GM18868 (cell line): ENCODE measurements around the gene MINDY4.

Experiments
- ATAC-seq: cut with Tn5 transposase; IDR thresholded peaks from one replicate; pipeline ENCODE4 v1.9.1; 2021; ENCODE audit warnings: mild to moderate bottlenecking, moderate library complexity; ENCODE audit not compliant: unreplicated experiment

Gene MINDY4

DNA sequence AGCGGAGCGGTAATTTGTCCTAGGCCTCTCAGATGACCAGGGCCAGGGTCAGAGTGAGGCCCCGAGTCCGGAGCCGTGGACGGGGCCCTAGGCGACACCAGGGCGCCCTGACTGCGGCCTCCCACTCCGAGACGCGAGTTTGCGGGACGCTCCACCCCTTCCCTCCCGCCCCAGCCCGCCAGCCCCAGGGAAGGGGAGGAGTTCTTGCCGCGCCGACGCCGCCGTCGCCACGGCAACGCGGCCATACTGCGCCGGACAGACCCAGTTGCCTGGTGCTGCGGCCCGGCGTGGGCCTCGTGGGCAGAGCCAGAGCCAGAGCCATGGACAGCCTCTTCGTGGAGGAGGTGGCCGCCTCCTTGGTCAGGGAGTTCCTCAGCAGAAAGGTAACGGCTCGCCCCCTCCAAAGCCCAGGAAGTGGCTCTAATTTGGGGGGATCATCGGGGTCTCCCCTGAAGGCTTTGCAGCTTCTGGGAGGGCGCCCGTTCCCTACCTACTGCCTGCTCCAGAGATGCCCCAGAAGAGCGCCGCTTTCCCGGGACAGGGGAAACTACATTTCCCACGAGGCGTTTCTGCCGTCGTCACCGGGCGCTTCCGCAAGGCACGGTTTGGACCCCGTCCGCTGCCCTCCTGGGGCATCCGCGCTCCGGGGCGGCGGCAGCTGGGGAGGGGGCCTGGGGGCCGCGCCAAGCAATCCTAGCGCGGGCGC is at the start of gene MINDY4:
Gene MINDY4 (plus strand): TSS at position 244 of the 706 bp plus-strand sequence. CDS start 77 bp downstream, at position 321.
- peak; percentile 89 for ATAC-seq

DNA sequence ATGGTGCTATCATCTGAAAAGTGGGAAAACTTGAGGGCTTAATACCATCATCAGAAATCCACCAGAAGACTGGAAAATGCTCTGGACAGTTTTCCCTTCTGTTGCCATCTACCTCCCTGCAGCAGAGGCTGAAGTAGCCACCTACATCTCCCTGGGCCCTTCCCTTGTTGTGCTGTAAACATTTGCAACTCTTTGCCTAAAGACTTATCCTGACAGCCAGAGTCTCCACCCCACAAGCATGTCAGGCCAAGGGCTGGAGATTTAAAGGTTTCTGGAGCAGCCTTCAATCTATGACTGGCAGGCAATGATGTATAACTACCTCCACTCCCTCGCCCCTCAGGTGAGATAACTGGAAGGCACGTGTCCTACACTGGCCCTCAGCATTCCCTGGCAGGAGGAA is 49.0 kb upstream of the MINDY4 start:
- no peak for ATAC-seq

GRCh38 chr7:30722671-30723070 is 48.5 kb upstream of the MINDY4 start:
- ATAC-seq = no peak

DNA sequence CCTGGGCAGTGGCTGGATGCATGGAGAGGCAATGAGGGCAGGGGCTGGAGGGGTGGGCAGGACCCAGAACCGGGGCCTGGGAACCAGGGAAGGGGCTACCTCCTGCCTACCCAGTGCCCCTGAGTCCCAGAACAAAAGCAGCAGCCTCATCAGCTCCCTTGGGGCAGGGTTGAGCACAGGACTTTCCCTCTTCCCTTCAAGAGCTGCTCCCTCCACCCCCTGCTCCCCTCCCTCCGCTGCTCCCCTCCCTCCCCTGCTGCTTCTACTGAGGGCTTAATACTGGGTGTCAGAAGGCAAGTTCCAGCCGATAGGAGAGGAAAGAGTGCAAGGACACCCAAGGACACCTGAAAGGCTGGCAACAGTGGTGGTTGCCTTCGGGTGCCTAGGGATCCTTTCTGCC is 47.4 kb upstream of the MINDY4 start:
- no peak for ATAC-seq

DNA sequence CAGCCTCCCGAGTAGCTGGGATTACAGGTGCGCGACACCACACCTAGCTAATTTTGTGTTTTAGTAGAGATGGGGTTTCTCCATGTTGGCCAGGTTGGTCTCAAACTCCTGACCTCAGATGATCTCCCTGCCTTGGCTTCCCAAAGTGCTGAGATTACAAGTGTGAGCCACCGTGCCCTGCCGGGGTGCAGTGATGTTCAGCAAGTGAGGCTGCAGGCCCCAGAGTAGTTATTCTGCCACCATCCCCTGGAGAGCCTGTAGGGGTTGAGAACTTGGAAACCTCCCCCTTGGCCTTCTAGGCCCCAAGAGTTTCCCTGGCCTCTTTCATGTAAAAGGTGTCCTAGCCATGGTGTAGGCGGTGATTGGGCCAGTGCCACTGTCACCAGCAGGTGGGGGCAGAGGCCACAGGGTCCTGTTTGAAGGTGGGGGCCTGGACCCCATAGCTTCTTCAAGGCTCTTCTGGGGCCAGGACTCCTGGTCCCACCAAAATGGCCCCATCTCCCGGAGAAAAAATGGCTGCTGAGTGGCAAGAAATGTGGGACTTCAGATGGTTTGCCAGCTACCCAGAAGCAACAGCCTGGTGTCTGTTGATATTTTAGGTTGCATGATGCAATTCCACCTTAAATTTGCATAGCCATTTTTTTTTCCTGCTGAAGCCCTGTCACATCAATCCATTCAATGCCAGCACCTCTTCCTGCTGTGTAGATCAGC is 44.8 kb upstream of the MINDY4 start:
- ATAC-seq = no peak

DNA sequence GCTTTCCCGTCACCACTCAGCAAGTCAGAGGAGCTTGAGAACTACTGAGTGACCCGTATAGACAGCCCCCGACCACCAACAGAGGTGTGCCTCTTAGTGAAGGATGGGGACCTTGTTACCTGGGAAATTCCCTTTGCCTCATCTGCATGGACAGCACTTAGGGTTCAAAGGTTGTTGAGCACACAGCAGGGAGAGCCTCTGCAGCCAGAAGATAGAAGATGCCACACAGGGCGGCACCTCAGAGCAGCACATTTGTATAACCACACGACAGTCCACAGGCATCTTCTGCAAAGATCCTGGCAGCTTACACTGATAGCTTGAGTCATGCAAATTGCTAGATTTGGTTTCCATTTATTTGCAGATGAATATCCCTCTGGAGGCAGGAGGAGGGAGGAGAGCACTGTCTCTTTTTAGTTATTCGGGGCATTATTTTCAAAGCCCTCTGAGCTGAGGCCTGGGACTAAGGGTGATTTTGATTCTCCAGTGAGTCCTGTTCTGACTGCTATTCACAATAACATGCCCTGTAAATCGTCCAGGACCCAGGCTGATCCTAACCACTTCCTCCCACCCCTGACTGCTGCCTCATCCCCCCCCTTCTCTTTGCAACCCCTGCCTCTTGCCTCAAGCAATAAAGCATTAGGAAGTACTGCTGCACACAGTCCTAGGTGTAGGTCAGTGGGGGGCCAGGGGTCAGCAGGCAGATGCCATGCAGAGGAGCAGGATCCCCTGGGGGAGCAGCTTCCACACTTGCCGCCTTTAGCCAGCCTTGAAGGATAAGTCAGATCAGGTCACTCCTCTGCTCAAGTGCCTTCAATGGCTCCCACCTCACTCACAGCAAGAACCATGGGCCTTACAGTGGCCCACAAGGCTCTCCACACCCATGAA is 43.9 kb upstream of the MINDY4 start:
- ATAC-seq = peak; percentile 70

DNA sequence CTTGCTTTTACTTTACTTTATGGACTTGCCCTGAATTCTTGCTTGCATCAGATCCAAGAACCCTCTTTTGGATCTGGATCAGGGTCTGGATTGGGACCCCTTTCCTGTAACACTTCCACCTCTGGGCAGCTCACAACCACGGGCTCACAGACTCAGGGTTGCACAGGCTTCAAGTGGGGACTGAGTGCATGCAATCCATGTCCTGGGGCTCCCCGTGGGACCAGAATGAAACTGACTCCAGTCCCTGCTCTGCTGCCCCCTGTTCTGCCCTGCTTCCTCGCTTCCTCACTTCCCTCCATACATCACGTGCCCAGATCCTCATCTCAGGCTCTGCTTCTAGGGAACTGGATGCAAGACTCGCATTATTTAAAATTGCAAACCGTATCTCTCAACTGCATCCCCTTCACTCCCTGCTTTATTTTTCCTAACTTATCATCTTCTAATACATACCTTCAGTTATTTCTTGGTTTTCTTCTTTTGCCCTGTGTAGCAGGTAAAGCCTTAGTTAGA is 42.6 kb upstream of the MINDY4 start:
- ATAC-seq = no peak

DNA sequence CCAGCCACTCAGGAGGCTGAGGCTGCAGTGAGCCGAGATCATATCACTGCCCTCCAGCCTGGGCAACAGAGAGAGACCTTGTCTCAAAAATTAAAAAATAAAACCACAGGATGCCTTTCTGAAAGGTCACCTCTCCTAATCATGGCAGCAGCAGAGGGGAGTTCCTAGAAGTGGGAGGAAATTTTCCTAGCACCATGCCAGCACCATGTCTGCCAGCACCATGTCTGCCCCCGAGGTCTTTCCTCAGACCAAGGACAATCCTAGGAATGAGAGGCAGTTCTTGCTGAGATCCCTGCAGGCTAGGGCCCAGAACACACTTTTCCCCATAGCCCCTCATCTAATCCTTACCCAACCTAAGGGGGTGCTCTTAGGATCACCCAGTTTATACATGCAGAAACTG is 41.6 kb upstream of the MINDY4 start:
- no peak for ATAC-seq

DNA sequence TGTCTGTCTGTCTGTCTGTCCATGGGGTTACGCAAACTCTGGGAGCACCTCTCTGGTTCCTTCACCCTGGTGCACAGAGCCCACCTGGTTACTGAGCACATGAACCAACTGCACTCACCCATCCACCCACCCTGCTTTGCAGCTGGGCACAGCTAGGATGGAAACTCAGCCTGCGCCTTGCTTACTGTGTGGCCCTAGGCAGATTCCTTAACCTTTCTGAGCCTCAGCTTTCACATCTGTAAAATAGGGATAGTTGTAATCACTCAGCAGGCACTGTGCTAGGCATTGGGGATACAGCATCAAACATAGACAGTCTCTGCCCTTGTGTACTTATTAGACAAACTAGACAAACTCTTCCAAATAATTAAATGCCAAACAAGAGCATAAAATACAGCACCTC is 41.1 kb upstream of the MINDY4 start:
- ATAC-seq = no peak

GRCh38 chr7:30730996-30731395 is 40.2 kb upstream of the MINDY4 start:
- no peak for ATAC-seq

DNA sequence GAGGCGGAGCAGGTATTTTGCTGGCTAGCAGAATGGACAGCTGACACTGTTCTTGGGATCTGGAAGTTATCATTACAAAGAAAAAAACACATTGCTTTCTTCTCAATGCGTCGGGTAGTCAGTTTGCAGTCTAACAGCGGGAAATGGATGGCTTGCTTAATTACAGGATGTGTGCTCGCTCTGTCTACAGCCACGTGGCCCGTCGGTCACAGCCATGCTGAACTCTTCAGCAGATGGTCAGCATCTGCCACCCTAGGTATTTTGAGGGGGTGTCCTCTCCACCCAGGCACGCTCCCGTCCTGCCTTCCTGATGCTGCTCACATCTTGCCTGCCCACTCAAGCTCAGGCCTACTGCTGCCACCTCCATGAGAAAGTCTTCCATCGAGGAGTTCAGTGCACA is 39.6 kb upstream of the MINDY4 start:
- ATAC-seq = no peak

DNA sequence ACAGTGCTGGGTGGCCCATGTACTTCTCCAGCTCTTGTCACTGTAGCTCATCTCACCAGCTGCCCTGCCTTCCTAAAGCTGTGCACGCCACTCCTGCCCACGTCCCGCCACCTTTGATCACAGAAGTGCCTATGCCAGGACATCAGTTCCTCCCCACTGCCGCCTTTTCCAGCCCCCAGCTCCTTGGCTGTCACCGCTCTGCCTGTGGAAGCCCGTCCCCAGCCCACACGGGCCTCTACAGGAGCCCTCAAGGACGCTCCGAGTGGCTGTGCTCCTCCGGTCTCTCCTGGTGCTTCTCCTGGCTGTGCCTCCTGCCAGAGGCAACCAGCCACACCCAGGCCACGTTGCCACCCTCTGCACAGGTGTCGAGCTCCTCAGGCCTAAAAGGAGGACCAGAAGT is 38.6 kb upstream of the MINDY4 start:
- no peak for ATAC-seq

GRCh38 chr7:30733216-30733615 is 38.0 kb upstream of the MINDY4 start:
- no peak for ATAC-seq

DNA sequence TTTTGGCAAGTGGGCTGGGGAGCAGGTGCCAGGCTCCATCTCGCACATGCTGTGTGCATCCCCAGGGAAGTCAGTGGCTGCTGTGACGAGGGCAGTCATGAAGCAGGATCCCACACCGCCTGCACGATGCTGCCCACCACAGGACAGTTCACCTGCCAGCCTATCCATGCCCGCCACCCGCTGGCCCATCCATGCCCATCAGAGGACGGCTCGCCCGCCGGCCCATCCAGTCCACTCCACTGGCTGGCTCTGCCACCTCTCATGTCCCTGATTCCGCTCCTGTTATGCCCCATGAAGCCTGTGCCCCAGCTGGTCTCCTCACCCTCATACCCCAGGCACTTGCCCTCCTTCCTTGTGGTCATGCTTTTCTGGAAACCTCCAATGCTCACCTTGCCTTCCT is 37.5 kb upstream of the MINDY4 start:
- ATAC-seq = no peak

- ATAC-seq = no peak
Measured at GRCh38 chr7:30734497-30734896, 36.7 kb upstream of the MINDY4 start.

DNA sequence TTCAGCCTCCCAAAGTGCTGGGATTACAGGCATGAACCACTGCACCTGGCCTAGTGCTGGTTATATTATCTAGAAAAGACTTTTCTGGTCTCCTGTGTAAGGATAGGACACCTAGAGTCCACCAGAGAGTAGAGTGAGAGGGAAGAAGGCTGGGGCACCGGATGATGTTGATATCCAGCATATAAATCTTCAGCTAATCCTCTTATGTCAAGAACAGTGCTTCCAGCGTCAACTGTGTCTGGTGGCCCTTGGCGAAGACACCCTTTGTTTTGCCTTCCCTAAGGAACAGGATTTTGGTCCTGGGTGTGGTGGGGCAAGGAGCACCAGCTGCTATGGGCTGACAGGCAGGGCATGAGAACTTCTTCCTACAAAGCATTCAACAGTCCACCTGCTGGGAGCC is 35.6 kb upstream of the MINDY4 start:
- ATAC-seq = no peak

- ATAC-seq = no peak
Measured at GRCh38 chr7:30736291-30736690, 34.9 kb upstream of the MINDY4 start.

DNA sequence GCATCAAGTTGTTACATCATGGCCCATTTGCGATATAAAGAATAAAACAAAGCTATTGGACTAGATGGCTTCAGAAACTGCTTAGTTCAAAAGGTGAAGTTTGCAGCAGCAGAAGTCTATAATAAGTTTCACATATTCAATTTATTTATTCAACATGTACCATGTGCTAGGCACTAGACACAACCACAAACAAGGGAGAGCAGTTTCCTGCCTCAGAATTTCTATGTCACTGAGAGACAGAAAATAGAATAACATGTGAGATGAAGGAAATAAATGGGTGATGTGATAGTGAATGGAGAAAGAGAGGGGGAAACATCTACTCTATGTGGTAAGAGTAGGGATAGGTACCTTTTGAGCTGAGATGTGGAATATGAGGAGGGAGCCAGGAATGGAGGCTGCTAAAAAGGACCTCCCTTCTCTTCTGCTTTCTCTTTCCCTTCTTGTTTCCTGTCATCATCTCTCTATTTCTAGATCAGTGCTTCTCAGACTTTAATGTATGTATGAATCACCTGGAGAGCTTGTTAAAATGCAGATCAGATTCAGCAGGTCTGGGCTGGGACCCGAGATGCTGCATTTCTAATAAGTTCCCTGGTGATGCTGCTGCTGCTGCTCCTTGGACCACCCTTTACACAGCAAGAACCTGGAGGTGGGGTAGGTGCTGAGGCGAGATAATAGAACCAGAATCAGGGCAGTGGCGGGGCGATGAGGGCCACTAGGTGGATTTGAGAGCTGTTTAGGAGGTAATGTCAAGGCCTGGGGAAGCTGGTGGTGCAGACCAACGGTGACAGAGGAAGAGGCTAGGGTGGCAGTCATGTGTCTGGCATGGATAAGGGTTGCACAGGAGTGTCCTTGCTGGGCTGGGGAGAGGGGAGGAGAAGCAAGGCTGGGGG is 32.9 kb upstream of the MINDY4 start:
- ATAC-seq = no peak

DNA sequence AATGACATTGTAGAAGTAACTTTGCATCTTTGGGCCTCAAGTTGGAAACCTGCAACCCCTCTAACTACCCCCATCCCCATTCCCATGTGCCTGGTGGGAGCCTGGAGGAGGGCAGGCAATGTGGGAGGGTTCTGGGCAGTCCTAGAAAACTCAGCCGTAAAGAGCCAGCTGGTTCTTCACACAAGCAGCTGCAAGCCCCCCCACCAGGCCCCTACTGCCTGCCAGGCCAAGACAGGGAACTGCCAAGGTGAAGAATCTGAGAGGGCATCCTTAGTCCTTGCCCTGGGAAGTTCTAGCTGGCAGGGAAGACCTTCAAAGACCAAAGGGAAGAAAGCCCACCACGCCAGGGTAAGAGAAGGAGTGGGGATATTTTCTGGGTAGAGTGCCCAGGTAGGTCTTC is 31.5 kb upstream of the MINDY4 start:
- ATAC-seq = no peak

DNA sequence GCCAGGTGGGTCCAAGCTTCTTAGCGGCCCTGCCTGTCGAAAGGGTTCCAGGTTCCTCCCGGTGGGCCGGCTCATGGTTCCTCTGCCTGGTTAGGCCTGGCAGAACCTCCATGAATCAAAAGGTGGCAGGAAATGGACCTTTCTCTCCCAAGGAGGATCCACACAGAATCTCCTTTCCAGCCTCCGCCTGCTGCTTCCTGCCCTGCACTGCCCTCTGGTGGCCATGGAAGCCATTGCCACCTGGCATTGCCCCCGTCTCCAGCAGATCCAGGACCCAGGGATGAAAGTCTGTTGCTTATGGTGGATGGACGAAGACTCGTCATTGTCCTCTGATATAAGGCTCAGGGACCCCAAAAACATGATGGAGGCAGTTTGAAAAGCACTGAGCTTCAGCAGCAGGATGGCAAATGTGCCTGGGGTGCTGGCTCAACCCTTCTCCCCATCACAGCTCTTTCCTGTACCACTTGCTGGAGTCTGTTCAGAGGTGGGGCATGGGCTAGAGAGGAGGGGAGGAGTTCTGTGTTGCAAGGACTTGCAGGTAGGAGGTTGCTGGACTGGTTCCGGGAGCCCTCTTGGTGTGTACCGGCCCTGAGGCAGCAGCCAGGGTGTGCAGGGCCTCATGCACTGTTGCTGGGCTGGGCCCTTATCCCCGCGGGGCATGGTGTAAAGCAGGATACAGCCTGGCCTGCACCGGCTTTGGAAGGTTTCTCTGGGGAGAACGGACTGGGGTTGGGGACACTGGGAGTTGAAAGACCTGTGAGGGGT is 30.6 kb upstream of the MINDY4 start:
- peak; percentile 68 for ATAC-seq
